Glomerular endothelial cell (primary cell): ENCODE results near the gene COX7A2L. TPM values are rescaled to one million over a fixed set of nuclear protein-coding genes. Genes with fewer than 3 reads are reported as not detected.
"Not testable (repeated sequence)": the region's sequence is repeated elsewhere in the genome, so short reads cannot be mapped to it uniquely, and the experiment has no call there.

Source experiments
- DNase-seq: peaks from one replicate; pipeline ENCODE4 v3.0.0-alpha.2; 2011; ENCODE audit warnings: low read depth, low spot score; ENCODE audit errors: extremely low read depth
- total RNA-seq: library from RNA; depleted of rRNA; stranded (reverse); fragments of >200 nt; gene quantifications from 2 replicates; pipeline ENCODE4 v1.2.3, GENCODE V29; 2015

Gene COX7A2L
- total RNA-seq, 1 donor from 2014 or later = 147 TPM

DNA sequence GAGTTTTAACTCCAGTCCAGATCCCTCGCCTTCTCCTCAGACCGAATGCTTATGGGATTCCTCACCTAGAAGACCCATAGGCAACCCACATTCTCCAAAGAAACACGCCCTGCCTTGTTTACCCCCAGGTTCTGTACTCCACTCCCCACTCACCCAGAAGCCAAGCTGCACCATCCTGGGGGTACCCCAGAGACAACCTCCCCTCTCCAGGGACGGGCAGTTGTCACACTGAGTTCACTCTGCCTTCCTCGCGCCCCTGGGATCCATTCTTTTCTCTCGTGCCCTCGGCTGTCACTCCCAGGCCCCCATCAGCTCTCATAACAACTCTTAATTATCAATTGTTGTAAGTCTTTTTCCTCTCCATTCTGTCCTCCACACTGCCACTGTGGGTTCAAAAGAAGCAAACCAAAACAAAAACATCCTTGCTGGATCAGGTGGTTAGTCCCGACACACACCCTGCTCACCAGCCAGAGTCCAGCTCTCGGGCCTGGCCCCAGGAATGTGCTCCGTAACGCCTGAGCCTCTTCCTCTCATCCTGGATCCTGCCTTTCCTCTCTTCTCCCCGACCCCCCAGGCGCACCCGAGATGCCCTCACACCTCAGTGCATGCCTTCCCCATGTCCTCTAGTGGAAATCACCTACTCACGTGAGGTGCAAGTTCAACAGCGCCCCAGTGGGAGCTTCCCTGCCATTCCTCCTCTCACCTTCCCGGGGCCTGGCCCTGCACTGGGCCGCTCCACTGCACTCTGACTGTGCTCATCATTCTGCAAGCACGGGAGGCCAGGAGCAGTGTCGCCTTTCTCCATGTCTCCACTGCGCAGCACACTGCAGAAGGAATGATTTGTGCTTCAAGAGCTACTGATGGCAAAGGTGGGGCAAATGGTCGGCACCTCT is 20.7 kb downstream of the COX7A2L start:
- DNase-seq = no peak

DNA sequence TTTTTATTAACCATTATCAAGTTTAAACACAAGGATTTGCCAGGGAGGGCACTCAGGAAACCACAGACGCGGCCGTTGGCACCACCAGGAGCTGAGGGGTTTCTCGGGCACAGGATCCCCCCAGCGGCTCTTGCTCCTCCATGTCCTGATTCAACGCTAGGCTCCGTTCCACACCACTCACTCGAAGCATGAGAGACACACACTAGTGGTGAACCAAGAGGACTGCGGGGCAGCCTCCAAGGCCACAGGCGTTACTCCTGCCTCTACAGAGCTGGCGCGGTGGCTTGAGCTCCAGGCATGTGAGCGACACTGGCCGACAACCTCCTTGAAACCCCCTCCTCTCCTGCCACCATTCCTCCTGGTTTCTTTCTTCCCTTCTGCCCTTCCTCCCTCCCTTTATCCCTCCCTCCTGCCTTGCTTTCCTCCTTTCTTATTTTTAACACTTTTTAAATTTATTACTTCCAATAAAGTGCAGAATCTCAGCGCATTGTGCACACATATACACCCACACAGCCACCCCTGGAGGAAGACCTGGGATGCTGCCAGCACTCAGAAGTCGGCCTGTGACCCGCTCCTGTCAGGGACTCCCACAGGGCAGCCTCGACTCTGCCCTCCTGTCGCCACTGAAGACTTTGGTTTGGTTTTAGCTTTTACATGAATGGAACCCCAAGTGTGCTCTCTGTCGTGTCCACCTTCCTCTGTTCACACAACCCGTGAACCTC is 21.7 kb downstream of the COX7A2L start:
- no peak for DNase-seq

DNA sequence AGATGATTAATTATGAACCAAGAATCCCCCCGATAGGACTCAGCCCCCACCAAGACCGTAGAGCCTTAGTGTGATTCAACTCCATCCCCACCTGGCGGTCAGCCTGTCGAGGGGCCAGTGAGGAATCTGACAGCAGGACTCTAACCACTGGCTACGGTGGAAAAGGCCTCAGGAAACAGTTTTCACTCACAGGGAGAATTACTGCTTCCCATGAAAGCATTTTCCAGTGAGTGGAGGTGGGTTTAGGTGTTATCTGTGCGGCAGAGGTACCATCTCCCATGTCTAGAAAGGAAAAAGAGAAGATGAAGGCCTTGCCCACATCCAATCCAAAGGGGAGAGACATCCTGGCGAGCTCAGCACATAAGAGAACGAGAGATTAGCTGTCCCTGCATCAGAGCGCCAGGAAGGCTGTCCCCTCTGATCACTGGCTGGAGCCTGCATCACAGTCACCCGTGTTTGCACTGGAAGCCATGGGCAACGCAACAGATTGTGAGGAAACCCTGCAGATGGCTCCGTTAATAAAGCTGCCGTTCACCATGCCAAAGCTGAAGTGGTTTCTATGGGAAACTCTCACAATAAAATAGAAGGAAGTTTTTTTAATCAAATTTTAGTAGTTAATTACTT is 22.3 kb downstream of the COX7A2L start:
- DNase-seq = no peak

DNA sequence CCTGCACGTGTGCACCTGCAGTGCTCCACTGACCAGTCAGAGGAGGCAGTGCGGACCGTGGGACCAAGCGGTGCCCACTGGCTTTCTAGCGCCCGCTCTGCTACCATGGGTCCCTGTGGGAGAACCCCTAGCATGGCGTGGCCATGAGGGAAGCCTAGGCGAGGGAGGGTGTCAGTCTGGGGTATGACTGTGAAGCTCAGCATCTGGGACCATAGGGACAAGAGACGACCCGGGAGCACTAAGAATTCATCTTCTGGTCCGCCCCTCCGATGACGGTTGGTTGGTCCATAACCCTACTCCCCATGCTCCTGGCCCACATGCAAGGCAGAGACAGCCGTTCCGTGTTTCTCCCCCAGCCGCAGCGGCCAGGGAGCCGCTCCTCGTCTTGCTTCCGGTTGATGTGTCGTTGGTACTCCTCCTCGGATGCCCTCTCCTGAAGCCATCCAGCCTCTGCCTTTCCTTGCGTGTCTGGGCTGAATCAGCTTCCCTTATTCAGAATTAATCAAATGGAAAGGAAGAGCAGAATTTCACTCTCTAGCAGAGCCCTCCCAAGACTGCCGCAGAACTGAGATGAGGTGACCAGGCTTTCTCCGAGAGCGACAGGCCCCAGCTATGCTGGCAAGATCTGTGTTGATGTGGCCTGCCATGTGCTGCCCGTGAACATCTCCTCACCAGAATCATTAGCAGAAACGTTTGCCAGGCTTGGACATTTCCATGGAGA is 23.0 kb downstream of the COX7A2L start:
- DNase-seq = no peak

DNA sequence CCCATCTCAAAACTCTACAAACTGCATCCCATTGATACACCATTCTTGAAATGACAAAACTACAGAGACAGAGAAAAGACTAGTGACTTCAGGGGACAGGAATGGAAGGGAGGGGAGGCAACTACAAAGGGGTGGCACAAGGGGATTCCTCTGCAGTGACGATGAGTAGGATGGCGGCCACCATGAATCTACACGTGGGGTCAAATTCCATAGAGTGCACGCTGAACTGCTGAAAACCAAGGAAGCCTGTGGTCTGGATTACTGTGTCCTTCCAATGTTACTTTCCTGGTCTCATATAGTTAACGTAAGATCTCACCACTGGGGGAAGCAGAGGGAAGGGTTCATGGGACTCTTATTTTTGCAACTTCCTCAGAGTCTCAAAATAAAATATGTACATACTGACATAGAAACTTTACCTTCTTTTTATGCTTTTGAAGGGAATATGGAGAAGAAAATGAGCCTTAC is 23.6 kb downstream of the COX7A2L start:
- no peak for DNase-seq

DNA sequence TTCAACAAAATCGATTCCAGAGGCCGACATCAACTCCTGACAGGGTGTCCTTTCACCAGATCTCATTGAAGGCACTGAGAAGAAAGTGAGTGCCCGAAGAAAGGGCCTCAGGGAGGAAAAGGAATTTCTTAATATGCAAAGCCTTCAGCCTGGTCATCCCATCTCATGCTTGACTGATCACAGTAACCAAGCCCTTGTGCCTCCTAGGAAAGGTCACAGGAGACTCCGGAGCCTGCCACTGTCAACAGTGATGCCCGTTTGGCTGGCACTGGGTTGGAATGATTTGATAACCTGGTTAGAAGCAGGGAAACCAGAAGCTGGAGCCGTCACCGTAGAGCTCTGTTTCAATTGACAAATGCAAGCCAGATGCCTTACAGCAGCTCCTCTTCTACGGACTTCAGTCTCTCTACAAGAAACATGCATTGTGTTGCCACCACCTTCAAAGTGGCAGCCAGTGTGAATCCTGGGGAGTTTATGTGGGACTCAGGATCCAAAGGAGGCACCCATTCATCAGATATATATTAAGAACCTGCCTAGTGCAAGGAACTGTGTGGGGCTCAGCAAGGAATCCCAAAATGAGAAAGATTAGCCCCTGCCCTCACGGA is 24.6 kb downstream of the COX7A2L start:
- DNase-seq = no peak

DNA sequence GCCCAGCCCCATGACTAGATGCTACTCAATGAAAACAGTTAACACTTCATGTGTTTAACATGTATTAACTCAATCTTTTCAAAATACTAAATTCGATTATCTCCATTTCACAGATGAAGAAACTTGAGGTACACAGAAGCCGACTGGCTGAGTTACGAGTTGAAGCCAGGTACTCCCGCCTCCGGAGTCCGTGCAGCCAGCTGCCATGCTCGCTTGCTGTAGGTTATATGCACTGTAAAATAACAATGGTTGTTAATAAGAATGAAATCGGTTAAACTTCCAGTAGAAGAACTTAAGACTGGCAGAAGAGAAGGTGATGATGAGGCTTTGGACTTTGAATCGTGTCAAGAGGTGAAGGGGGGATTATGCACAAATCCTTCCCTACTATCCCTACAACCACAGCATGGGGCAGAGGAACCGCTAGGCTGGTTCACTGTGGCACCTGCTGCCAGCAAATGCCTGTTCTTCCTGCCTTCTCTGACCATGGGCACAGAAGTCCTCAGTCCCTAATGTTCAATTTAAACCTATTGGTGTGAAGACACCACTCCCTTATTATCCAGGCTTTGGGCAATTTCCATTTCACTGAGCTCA is 25.4 kb downstream of the COX7A2L start:
- DNase-seq = no peak

DNA sequence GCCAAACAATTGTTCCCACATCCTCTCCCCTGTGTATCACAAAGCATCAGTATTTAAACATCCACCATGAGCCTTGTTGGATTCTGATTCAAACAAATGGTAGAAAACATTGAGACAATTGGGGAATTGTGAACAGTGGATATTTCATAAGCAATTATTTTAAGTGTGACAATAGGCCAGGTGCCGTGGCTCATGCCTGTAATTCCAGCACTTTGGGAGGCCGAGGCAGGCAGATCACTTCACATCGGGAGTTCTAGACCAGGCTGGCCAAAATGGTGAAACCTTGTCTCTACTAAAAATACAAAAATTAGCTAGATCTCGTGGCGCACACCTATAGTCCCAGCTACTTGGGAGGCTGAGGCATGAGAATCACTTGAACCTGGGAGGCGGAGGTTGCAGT is 26.2 kb downstream of the COX7A2L start:
- not testable (repeated sequence) for DNase-seq

DNA sequence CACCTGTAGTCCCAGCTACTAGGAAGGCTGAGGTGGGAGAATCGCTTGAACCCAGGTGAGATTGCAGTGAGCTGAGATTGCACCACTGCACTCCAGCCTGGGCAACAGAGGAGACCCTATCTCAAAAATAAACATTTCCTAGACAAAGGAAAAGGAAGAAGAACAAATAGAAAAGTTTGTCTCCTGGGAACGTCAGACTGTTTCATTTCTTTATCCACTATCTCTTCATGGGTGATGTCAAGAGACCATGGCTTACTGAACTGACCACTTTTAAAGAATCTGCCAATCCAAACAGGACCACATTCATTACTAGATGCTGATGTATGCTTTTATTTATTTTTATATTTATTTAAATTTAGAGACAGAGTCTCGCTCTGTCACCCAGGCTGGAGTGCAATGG is 26.8 kb downstream of the COX7A2L start:
- no peak for DNase-seq

DNA sequence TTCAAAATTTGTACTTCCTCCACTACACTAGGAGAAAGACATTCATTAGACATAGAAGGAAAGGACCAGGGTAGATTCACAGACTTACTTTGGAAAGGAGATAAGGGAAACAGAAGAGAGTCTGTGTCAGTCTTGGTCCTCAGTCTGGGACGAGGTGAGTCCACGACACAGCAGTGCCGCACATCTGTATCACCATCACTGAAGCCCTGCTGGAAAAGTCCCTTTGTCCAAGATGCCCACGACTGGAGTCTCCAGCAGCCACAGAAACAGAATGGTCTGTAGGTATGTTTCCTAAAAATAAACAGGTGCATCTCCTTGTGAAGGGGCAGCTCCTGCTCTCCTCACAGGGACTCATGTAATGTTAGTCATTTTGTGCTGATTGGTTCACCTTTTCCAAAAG is 27.4 kb downstream of the COX7A2L start:
- no peak for DNase-seq

DNA sequence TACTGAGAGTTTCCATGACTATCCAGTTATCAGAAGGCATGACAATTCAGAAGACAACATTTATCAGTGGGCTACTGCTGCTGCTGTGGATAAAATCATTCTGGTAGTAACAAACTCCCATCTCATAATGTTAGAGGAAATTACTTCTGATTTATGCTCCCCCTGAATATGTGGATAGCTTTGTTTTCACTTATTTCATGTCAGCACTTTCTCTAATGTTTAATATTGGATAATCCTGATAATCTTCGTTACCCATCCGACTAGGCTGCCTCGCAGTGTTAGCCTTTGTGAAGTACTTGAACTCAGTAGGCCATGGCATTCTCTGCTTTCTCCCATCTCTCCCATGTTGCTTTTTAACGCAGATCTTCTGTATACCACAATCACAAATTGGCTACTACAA is 28.4 kb downstream of the COX7A2L start:
- DNase-seq = no peak

DNA sequence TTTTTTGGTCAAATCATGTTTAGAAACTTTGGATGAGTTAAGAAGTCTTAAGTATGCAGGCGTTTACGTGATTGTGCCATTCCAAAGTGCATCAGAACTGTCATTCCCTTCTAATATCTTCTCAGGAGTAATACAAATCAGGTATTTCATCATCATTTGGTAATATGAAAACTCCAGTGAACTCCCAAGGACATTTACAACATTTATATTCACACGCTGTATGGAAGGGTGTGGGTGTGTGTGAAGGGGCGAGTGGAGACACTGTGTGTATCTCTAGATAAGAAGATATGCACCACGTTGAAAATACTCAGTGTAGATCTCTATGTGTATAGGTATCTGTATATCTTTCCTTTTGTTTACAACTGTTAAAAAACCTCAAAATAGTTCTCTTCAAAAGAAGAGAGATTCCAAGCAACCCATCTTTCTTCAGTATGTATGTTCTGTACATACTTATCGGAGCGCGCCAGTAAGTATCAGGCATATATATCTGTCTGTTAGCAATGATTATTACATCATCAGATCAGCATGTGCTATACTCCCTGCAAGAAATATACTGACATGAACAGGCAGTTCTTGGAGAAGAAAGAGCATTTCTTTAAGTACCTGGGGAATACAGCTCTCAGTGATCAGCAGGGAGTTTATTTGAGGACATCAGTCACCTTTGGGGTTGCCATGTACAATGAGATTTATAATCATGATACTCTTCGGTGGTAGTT is 29.3 kb downstream of the COX7A2L start:
- no peak for DNase-seq

DNA sequence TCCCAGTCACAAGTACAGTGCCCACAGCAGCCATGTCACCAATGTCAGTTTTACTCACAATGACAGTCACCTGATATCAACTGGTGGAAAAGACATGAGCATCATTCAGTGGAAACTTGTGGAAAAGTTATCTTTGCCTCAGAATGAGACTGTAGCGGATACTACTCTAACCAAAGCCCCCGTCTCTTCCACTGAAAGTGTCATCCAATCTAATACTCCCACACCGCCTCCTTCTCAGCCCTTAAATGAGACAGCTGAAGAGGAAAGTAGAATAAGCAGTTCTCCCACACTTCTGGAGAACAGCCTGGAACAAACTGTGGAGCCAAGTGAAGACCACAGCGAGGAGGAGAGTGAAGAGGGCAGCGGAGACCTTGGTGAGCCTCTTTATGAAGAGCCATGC is 31.3 kb downstream of the COX7A2L start:
- DNase-seq = no peak

DNA sequence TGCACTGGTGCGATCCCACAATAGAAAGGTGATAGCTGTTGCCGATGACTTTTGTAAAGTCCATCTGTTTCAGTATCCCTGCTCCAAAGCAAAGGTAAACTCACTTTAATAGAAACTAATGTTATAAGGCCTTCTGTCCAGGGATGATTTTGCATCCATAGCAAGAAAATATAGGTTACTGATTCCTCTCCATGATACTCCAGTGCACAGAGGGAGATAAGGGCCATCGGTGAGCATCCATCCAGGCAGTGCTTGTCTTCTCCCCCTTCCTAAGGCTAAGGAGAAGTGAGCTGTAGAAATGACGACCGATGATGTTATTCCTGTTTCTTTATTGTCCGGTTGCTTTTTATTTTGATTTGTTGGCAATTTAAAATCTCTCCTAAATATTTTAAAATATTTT is 32.1 kb downstream of the COX7A2L start:
- no peak for DNase-seq

DNA sequence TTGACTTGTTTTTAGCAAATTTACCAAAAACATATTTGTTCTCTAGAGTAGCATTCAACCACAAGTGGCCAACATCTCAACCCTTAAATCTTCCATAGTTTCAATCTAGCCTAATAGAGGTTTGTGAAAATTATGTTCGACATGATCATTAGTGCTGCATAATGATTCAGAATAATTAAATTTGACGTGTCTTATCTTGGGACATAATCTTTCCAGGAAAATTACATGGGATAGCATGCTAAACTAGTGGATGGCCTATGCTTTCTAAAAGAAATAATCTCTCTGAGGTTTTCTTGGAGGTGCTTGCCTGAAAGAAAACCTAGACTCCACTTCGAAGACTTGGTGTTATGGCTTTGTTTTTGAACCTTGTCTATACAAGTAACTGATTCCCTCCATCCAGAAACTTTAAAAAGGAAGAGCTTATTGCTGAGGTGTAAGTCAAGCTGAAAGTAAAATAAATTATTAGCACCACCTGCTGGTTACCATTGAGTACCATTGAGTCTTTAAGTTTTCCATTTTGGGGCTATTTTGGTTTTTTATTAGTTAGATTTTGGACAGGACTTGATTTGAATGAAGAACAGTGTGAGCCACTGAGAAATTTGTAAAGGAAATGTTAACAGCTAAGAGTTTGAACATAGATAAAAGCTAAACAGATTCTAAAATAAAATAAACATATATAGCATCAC is 32.7 kb downstream of the COX7A2L start:
- DNase-seq = no peak

DNA sequence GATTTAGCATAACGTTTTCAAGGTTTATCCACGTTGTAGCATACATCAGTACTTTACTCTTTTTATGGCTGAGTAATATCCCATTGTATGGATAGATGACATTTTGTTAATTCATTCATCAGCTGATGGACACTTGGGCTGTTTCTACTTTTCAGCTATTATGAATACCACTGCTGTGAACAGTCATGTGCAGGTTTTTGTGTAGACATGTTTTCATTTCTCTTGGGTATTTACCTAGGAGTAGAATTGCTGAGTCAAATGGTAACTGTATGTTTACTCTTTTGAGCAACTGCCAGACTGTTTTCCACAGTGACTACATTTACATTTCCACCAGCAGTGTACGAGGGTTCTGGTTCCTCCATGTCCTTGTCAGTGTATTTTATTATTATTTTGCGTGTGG is 33.9 kb downstream of the COX7A2L start:
- DNase-seq = no peak

DNA sequence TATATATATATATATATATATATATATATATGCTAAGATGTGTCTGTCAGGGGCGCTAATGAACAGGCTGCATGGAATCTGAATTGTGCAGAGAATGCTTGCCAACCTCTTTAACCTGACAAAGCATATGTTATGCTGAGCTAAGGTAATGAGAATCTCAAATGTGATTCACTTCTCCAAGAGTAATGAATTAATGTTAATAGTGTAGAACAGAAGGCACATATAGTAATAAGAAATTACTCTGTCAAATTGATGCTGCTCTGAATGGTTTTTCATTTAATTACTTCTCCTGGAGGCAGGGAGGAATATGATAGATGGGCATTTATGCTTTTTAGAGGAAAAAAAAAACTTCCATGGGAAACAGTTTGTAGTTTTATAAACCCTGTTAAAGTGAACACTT is 35.4 kb downstream of the COX7A2L start:
- DNase-seq = no peak

DNA sequence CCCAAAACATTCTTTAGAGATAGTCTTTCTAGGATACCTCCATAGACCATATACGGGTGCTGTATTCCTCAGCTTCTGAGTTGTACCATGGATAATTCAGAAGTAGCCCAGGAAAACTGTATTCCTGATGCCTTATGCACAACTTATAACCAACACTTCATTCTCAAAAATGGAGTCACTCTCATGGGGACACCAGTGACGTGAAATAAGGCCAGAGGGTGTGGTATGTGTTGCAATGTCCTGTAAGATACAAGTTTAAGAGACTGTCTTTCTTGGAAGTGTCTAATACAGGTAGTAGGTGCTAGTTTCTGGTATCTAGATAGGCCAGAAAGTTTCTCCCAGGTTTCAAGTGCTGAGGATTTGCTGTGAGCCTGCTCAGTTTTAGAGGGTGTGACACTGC is 36.1 kb downstream of the COX7A2L start:
- DNase-seq = no peak

DNA sequence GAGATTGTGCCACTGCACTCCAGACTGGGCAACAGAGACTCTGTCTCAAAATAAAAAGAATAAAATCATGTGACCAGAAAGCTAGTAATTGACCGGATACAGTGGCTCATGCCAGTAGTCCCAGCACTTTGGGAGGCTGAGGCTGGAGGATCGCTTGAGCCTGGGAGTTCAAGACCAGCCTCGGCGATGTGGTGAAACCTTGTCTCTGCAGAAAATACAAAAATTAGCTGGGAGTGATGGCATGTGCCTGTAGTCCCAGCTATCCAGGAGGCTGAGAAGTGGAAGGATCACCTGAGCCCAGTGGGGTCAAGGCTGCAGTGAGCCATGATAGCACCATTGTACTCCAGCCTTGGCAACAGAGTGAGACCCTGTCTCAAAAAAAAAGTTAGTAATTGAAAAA is 36.8 kb downstream of the COX7A2L start:
- DNase-seq = no peak
